GM12878 (cell line): Measurements from ENCODE around the gene FAM53B. TPM values are rescaled to one million over a fixed set of nuclear protein-coding genes. Genes with fewer than 3 reads are reported as not detected.

Source experiments
- ATAC-seq: fragments of 200-7000 bp; cut with Tn5 transposase; 3 replicates; pipeline ENCODE4 v1.9.1; 2020; ENCODE audit warnings: mild to moderate bottlenecking, moderate library complexity
- BruUV-seq: library from RNA; stranded (reverse); fragments of 400-500 nt; replicated peaks from 2 replicates; lab custom pipeline; 2021; lab: Mats Ljungman, UMichigan
- CTCF ChIA-PET: fragments of 300-600 bp; sonication (Branson Sonifier 250); formaldehyde crosslinking; extraction: SDS; loops from one replicate; lab custom pipeline; 2021; ENCODE audit warnings: inconsistent platforms; lab: Yijun Ruan, JAX
- POLR2A ChIA-PET: fragments of 350-600 bp; formaldehyde crosslinking; extraction: SDS; loops from one replicate; lab custom pipeline; 2021; ENCODE audit warnings: inconsistent platforms; lab: Charles Lee
- RAD21 ChIA-PET: fragments of 300-600 bp; sonication (Branson Sonifier 250); formaldehyde crosslinking; loops from one replicate; lab custom pipeline; 2023; ENCODE audit warnings: antibody characterized with exemption; ENCODE audit not compliant: unreplicated experiment; lab: Charles Lee
- SMC1A ChIA-PET: fragments of 300-600 bp; sonication (Branson Sonifier 250); formaldehyde crosslinking; loops from one replicate; lab custom pipeline; 2023; ENCODE audit not compliant: unreplicated experiment, uncharacterized antibody; lab: Charles Lee
- DNase-seq: peaks from one replicate; pipeline ENCODE4 v3.0.0-alpha.2; 2011; ENCODE audit warnings: low read depth, low spot score
- FAIRE-seq: peaks from 3 replicates; lab custom pipeline; 2011; peaks lifted over from hg19 to GRCh38; lab: Jason Lieb, UNC
- H2AFZ ChIP-seq: 2 replicates; pipeline ENCODE4 v1.6.0; 2011; ENCODE audit warnings: low read depth, low read length, control low read depth; ENCODE audit not compliant: control insufficient read depth
- H3K27ac ChIP-seq: 2 replicates; pipeline ENCODE4 v1.5.1; 2011; ENCODE audit warnings: control low read depth; ENCODE audit not compliant: control insufficient read depth, insufficient read depth
- H3K27me3 ChIP-seq, 2 experiments: replicated peaks in 1 of 2; 2 replicates each; pipeline versions ENCODE4 v1.6.0 to v1.6.1; 2011; ENCODE audit warnings: low read length in 1 of 2; ENCODE audit not compliant: control insufficient read depth in 2 of 2, insufficient read depth in 2 of 2
- H3K36me3 ChIP-seq, 2 experiments: 2 replicates each; pipeline ENCODE4 v1.5.1; 2011; ENCODE audit warnings: low read length in 1 of 2; ENCODE audit not compliant: control insufficient read depth in 2 of 2, insufficient read depth in 2 of 2
- H3K4me1 ChIP-seq: 2 replicates; pipeline ENCODE4 v1.6.1; 2011; ENCODE audit warnings: mild to moderate bottlenecking, low read length, moderate library complexity, mixed read lengths; ENCODE audit not compliant: control insufficient read depth, insufficient read depth
- H3K4me2 ChIP-seq: 2 replicates; pipeline ENCODE4 v1.6.0; 2011; ENCODE audit warnings: control low read depth; ENCODE audit not compliant: control insufficient read depth, insufficient read depth
- H3K4me3 ChIP-seq: fragments of 200-600 bp; sonication (generic); 2 replicates; pipeline ENCODE4 v1.5.1; 2016
- H3K79me2 ChIP-seq: 2 replicates; pipeline ENCODE4 v1.6.0; 2011; ENCODE audit warnings: low read length; ENCODE audit not compliant: control insufficient read depth, insufficient read depth
- H3K9ac ChIP-seq: 2 replicates; pipeline ENCODE4 v1.8.0; 2011; ENCODE audit warnings: low read length, control low read depth, mixed read lengths; ENCODE audit not compliant: control insufficient read depth, insufficient read depth
- H3K9me3 ChIP-seq: replicated peaks from 3 replicates; pipeline ENCODE4 v1.5.1; 2011; ENCODE audit warnings: mild to moderate bottlenecking, low read length; ENCODE audit not compliant: control insufficient read depth, insufficient read depth
- H4K20me1 ChIP-seq: 2 replicates; pipeline ENCODE4 v1.6.0; 2011; ENCODE audit not compliant: control insufficient read depth, insufficient read depth
- CBX5 ChIP-seq: sonication (generic); IDR thresholded peaks from 2 replicates; pipeline ENCODE4 v1.6.1; 2016; ENCODE audit warnings: low read depth, moderate library complexity, mild to moderate bottlenecking, inconsistent platforms
- CUX1 ChIP-seq: IDR thresholded peaks from 2 replicates; pipeline ENCODE4 v1.6.1; 2012; ENCODE audit warnings: improper control_type of control experiment, low read depth, low read length; ENCODE audit not compliant: insufficient replicate concordance
- IKZF1 ChIP-seq: fragments of 450-650 bp; conservative IDR thresholded peaks from 2 replicates; pipeline ENCODE4 v1.6.1; 2017; ENCODE audit warnings: antibody characterized with exemption, mild to moderate bottlenecking
- MEF2A ChIP-seq: IDR thresholded peaks from 2 replicates; pipeline ENCODE4 v1.6.1; 2011; ENCODE audit warnings: low read depth, mild to moderate bottlenecking, low read length, moderate library complexity; ENCODE audit not compliant: insufficient read depth
- NKRF ChIP-seq: fragments of 450-650 bp; conservative IDR thresholded peaks from 2 replicates; pipeline ENCODE4 v1.6.1; 2017; ENCODE audit warnings: mild to moderate bottlenecking, moderate library complexity
- POLR2AphosphoS5 ChIP-seq: IDR thresholded peaks from 2 replicates; pipeline ENCODE4 v1.6.1; 2011; ENCODE audit warnings: mild to moderate bottlenecking, low read length, inconsistent platforms
- POU2F2 ChIP-seq: IDR thresholded peaks from 3 replicates; pipeline ENCODE4 v1.6.1; 2011; ENCODE audit warnings: low read depth, mild to moderate bottlenecking, low read length, borderline replicate concordance
- RAD51 ChIP-seq: fragments of 450-650 bp; IDR thresholded peaks from 2 replicates; pipeline ENCODE4 v1.6.1; 2016; ENCODE audit warnings: moderate library complexity, mild to moderate bottlenecking, inconsistent platforms
- WGBS: methylation state at CpG from one replicate; pipeline ENCODE4 v1.1.6; 2016; ENCODE audit warnings: low lambda C conversion rate; ENCODE audit not compliant: insufficient replicate concordance, insufficient coverage; ENCODE audit errors: missing lambda C conversion rate; 5-methylcytosine and 5-hydroxymethylcytosine counted together
- in situ Hi-C: fragments of 300-500 bp; cut with MboI; formaldehyde crosslinking; loops from 9 replicates; pipeline ENCODE4 v1.14.3; 2018; ENCODE audit warnings: mixed read lengths
- intact Hi-C: fragments of 100-400 bp; cut with micrococcal nuclease; formaldehyde crosslinking; loops from one replicate; pipeline ENCODE4 v1.14.2; 2022; ENCODE audit not compliant: unreplicated experiment
- polyA plus RNA-seq, 11 experiments: library from polyadenylated mRNA; depleted of rRNA in 4 of 11; unstranded in 6 of 11; stranded (reverse) in 5 of 11; fragments of >200 nt; fragmentation: Nextera tagmentation in 4 of 11; fragmentation: Illumina TruSeq in 1 of 11; extraction: Ambion mirVana in 4 of 11; extraction: Trizol in 1 of 11; gene quantifications; 1 replicate in 1 of 11; 2 replicates in 10 of 11; pipeline versions ENCODE4 v1.2.1 to v1.2.3, GENCODE V29; 2011 to 2016; ENCODE audit warnings: inconsistent platforms in 2 of 11, missing spikeins in 2 of 11, low read depth in 1 of 11
- total RNA-seq, 4 experiments: library from RNA; depleted of rRNA in 3 of 4; stranded (reverse); fragments of >200 nt in 3 of 4; fragmentation: Illumina TruSeq in 1 of 4; extraction: Trizol in 1 of 4; gene quantifications; 2 replicates each; pipeline versions ENCODE4 v1.2.1 to v1.2.3, GENCODE V29; 2013 to 2021

FAM53B gene
- total and polyA plus RNA-seq, 10 of the 15 experiments (the other 5 are each of a cell fraction or from before 2014, with no cell fraction given), result 0.05 to 26.3 (median 8.1) TPM

DNA sequence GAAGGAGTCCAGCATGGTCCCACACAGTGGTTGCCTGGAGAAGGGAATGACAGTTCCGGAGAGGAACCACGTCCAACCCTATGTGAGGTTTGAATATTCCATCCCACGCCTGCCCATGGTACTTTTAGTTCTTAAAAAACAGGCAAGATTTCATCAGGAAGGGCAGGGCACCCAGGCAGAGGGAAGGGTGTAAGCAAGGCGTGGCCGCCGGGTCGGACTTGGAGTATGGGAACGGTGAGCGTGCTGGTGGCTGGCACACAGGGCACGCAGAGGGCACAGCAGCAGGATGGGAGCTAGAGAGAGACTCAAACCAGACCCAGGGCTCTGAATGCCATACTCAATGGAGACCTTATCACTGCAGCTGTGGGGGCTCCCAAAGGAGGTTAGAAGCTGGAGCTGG is 34.3 kb downstream of the FAM53B start:
- no peak for TF ChIP-seq CBX5
- TF ChIP-seq MEF2A, result no peak
- no peak for TF ChIP-seq IKZF1
- TF ChIP-seq POU2F2, result no peak
- Histone ChIP-seq H3K36me3 (peaks cover under 1 to 14% of the 10 kb centered on the region in 2 experiments; a peak in 3 of 4 replicates), H3K27ac (no peak overlapping the region), H2AFZ (no peak overlapping the region), H3K4me3 (no peak overlapping the region), H3K27me3 (no peaks in the 10 kb centered on the region), H3K4me2 (no peak overlapping the region), H3K9me3 (no peaks in the 10 kb centered on the region), H4K20me1 (no peaks in the 10 kb centered on the region), H3K4me1 (peaks cover 5% of the 10 kb centered on the region), H3K9ac (no peak overlapping the region), H3K79me2 (peaks cover 2% of the 10 kb centered on the region)
- WGBS, result 97% methylated on average over 10 of the region's 10 CpGs
- ChIA-PET SMC1A (interaction anchor here (1.4 to 2.0 kb wide), 2 partner anchors 9 to 23 kb away, joined by 3 to 9 read pairs; no protein-coding TSS in a partner anchor), RAD21 (no interaction called here), POLR2A (interaction anchor here (1.6 kb wide), 1 partner anchor 9 kb away, joined by 5 read pairs; no protein-coding TSS in a partner anchor), CTCF (no interaction called here)
- FAIRE-seq (no peak), ATAC-seq (no peak), DNase-seq (no peak)
- intact Hi-C loops (no loop called here), in situ Hi-C loops (no loop called here)
- BruUV-seq, result no TSS peak

- WGBS, result 74% methylated on average over 10 of the region's 11 CpGs
- in situ Hi-C loops (no loop called here), intact Hi-C loops (no loop called here)
- SMC1A ChIA-PET, result interaction anchor here (1.4 to 2.0 kb wide), 3 partner anchors 10 to 33 kb away, joined by 3 to 9 read pairs (median 6); no protein-coding TSS in a partner anchor
- peaks cover 2% of the 10 kb centered on the region for H3K79me2 ChIP-seq
- FAIRE-seq (no peak), ATAC-seq (no peak), DNase-seq (no peak)
- no peaks in the 10 kb centered on the region for H3K9me3 ChIP-seq
- H3K4me2 ChIP-seq, result no peak overlapping the region
- RAD21 ChIA-PET, result interaction anchor here (0.6 to 14.0 kb wide), 6 partner anchors 10 to 182 kb away, joined by 3 to 266 read pairs (median 4); no protein-coding TSS in a partner anchor
- peaks cover 5% of the 10 kb centered on the region for H3K4me1 ChIP-seq
- H3K27ac ChIP-seq, result no peak overlapping the region
- no peak overlapping the region for H3K9ac ChIP-seq
- no TSS peak for BruUV-seq
- POLR2A ChIA-PET, result interaction anchor here (1.6 kb wide), 1 partner anchor 10 kb away, joined by 5 read pairs; no protein-coding TSS in a partner anchor
- H2AFZ ChIP-seq, result no peak overlapping the region
- no peak overlapping the region for H3K4me3 ChIP-seq
- CTCF ChIA-PET, result interaction anchor here (1.0 to 4.6 kb wide), 2 partner anchors 10 to 60 kb away, joined by 3 to 26 read pairs; no protein-coding TSS in a partner anchor
- no peaks in the 10 kb centered on the region for H3K27me3 ChIP-seq
- H3K36me3 ChIP-seq, result peaks cover 5 to 18% of the 10 kb centered on the region in 2 experiments; a peak in 3 of 4 replicates
- H4K20me1 ChIP-seq, result no peaks in the 10 kb centered on the region
- no peak for TF ChIP-seq POLR2AphosphoS5
- no peak for TF ChIP-seq CUX1
- no peak for TF ChIP-seq NKRF
- no peak for TF ChIP-seq RAD51
Measured at GRCh38 chr10:124708922-124709520, 35.2 kb downstream of the FAM53B start.
